Measurements from ENCODE around the gene CAMK4. TPM values are rescaled to one million over a fixed set of nuclear protein-coding genes. Genes with fewer than 3 reads are reported as not detected.

CAMK4 gene
- total and polyA plus RNA-seq, 2 of the 8 experiments (the other 6 are each of a cell fraction or from before 2014, with no cell fraction given): 1.8 to 8.3 TPM

- no peak overlapping the region for H2BK5ac ChIP-seq (ENCODE audit: low read depth, low read length)
- WGBS, 2 experiments (ENCODE audit: extremely low coverage in 1 of 2, insufficient coverage in 1 of 2, insufficient read length in 1 of 2, insufficient replicate concordance in 2 of 2, low coverage in 1 of 2, low lambda C conversion rate in 2 of 2, missing lambda C conversion rate in 1 of 2): 78% methylated on average over 2 of the region's 2 CpGs; no CpG with 5 or more reads in 1 of the 2 experiments
- H2BK120ac ChIP-seq (replicated peaks; ENCODE audit: low read depth, low read length): no peak overlapping the region
- H3K4ac ChIP-seq (replicated peaks; ENCODE audit: insufficient read length, low read depth, low read length): no peak overlapping the region
- ChIA-PET POLR2A (ENCODE audit: partially characterized antibody) (interaction anchor here (0.6 kb wide), 1 partner anchor 256 kb away, joined by 3 read pairs; no protein-coding TSS in a partner anchor), CTCF (ENCODE audit: partially characterized antibody) (no interaction called here)
- no peaks in the 10 kb centered on the region for H4K20me1 ChIP-seq (replicated peaks in 1 of 2; ENCODE audit: control insufficient read depth in 1 of 2, insufficient read depth in 2 of 2, low read length in 2 of 2)
- no peaks in the 10 kb centered on the region; a peak in 1 of 4 replicates for H3K9me3 ChIP-seq (ENCODE audit: insufficient read depth in 2 of 2, low read depth in 1 of 2, low read length in 1 of 2)
- H3K79me1 ChIP-seq (ENCODE audit: low read depth, low read length): no peaks in the 10 kb centered on the region
- no peak overlapping the region for H3K14ac ChIP-seq (ENCODE audit: insufficient read length)
- H2BK12ac ChIP-seq (ENCODE audit: low read depth, low read length): no peak overlapping the region
- H3K36me3 ChIP-seq (ENCODE audit: control insufficient read depth in 2 of 4, insufficient read depth in 4 of 4, low read length in 3 of 4): no peaks in the 10 kb centered on the region
- H3K27ac ChIP-seq (ENCODE audit: low read depth, low read length): no peak overlapping the region
- H2AK5ac ChIP-seq (ENCODE audit: low read depth, low read length): no peak overlapping the region
- no peak overlapping the region for H4K8ac ChIP-seq (ENCODE audit: extremely low read depth, insufficient read depth, low read length)
- no peak overlapping the region for H4K5ac ChIP-seq (ENCODE audit: insufficient read length, low read depth, low read length)
- no peak overlapping the region for H3K23ac ChIP-seq (ENCODE audit: insufficient read length)
- H4K91ac ChIP-seq (replicated peaks; ENCODE audit: insufficient read length, low read length): no peak overlapping the region
- no peak overlapping the region for H3K18ac ChIP-seq (ENCODE audit: extremely low read depth, low read length)
- FAIRE-seq: no peak
- no peak for TF ChIP-seq NANOG (IDR thresholded peaks at IDR 0.05; ENCODE audit: insufficient read depth, low read depth, low read length, poor library complexity, severe bottlenecking)
- H3K9ac ChIP-seq (replicated peaks in 1 of 4; ENCODE audit: extremely low read depth in 1 of 4, low read depth in 3 of 4, low read length in 3 of 4): no peak overlapping the region
- no peak overlapping the region for H3K4me3 ChIP-seq (ENCODE audit: extremely low read depth in 1 of 4, insufficient read depth in 2 of 4, low read depth in 3 of 4, low read length in 4 of 4)
- no peak overlapping the region for H2BK15ac ChIP-seq (ENCODE audit: low read length)
- H3K4me1 ChIP-seq (replicated peaks in 1 of 4; ENCODE audit: control insufficient read depth in 3 of 4, insufficient read depth in 4 of 4, low read length in 3 of 4): no peaks in the 10 kb centered on the region
- no peaks in the 10 kb centered on the region for H3K27me3 ChIP-seq (replicated peaks in 1 of 4; ENCODE audit: control insufficient read depth in 3 of 4, extremely low read depth in 1 of 4, insufficient read depth in 3 of 4, low read length in 3 of 4)
- no peaks in the 10 kb centered on the region for H3K79me2 ChIP-seq (ENCODE audit: control insufficient read depth in 1 of 2, insufficient read depth in 2 of 2, low read length in 2 of 2)
- no peak overlapping the region for H3K4me2 ChIP-seq (ENCODE audit: insufficient read depth in 1 of 2, low read depth in 2 of 2, low read length in 2 of 2)
- H3K56ac ChIP-seq (replicated peaks; ENCODE audit: insufficient read length, low read depth, low read length): no peak overlapping the region
- no peaks in the 10 kb centered on the region for H3K23me2 ChIP-seq (ENCODE audit: low read depth, low read length)
- no peak for DNase-seq (ENCODE audit: low read depth in 1 of 2, low spot score in 2 of 2)
- no peak overlapping the region for H2AFZ ChIP-seq (ENCODE audit: low read length)
- H2BK20ac ChIP-seq (ENCODE audit: low read length): no peak overlapping the region
Measured at GRCh38 chr5:111399113-111399512, 174.9 kb downstream of the CAMK4 start.

Measured in H1 (cell line).